Brain microvascular endothelial cell (primary cell): Measurements from ENCODE around the gene CRMP1.

Experiments used
- DNase-seq: peaks from one replicate; pipeline ENCODE4 v3.0.0-alpha.2; 2020
- H3K27ac ChIP-seq: fragments of 250-450 bp; sonication (Bioruptor Pico); 2 replicates; pipeline ENCODE4 v1.5.1; 2020; ENCODE audit warnings: mild to moderate bottlenecking, moderate library complexity
- H3K27me3 ChIP-seq: fragments of 250-450 bp; sonication (Bioruptor Pico); replicated peaks from 2 replicates; pipeline ENCODE4 v1.5.1; 2020; ENCODE audit warnings: mild to moderate bottlenecking
- H3K36me3 ChIP-seq: fragments of 250-450 bp; sonication (Bioruptor Pico); replicated peaks from 2 replicates; pipeline ENCODE4 v1.5.1; 2020; ENCODE audit warnings: mild to moderate bottlenecking
- H3K4me3 ChIP-seq: 2 replicates; pipeline ENCODE4 v1.5.1; 2011; ENCODE audit warnings: low read depth, mild to moderate bottlenecking, control low read depth, low read length, moderate library complexity
- in situ Hi-C: cut with HindIII; loops from 2 replicates; pipeline ENCODE4 v1.10.0; 2017; ENCODE audit warnings: low sequenced_read_pairs, low pct_ligation_motif_present
- TF ChIP-seq, protein P1 (sequence below): IDR thresholded peaks from 2 replicates; pipeline ENCODE4 v1.5.1; 2011; ENCODE audit warnings: low read depth, mild to moderate bottlenecking, moderate library complexity, low read length, control low read depth, inconsistent platforms; ENCODE audit errors: missing control alignments

The CRMP1 gene

DNA sequence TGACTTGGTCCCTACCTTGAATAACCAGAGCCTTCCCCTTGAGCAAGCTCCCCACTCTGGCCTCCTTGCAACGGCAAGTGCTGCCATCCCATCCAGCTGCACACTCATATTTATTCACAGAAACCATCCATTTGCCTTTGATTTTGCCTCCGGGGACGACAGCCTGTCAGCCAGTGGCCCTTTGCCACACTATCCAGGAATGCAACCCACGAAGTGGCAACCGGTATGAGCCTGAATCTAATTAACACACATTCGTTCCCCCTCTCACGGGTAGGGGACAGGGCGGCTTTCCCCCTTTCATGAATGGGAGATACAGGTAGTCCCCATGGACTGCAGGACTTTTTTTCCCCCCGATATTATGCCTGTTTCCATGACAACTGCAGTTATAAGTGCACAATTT lies 15.5 kb downstream of the CRMP1 start:
- Histone ChIP-seq H3K27me3 (peaks cover 2% of the 10 kb centered on the region), H3K27ac (no peak overlapping the region), H3K36me3 (no peaks in the 10 kb centered on the region), H3K4me3 (no peak overlapping the region)
- TF ChIP-seq, protein P1, sequence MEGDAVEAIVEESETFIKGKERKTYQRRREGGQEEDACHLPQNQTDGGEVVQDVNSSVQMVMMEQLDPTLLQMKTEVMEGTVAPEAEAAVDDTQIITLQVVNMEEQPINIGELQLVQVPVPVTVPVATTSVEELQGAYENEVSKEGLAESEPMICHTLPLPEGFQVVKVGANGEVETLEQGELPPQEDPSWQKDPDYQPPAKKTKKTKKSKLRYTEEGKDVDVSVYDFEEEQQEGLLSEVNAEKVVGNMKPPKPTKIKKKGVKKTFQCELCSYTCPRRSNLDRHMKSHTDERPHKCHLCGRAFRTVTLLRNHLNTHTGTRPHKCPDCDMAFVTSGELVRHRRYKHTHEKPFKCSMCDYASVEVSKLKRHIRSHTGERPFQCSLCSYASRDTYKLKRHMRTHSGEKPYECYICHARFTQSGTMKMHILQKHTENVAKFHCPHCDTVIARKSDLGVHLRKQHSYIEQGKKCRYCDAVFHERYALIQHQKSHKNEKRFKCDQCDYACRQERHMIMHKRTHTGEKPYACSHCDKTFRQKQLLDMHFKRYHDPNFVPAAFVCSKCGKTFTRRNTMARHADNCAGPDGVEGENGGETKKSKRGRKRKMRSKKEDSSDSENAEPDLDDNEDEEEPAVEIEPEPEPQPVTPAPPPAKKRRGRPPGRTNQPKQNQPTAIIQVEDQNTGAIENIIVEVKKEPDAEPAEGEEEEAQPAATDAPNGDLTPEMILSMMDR, result no peak
- in situ Hi-C loops, result no loop called here
- DNase-seq, result no peak

DNA sequence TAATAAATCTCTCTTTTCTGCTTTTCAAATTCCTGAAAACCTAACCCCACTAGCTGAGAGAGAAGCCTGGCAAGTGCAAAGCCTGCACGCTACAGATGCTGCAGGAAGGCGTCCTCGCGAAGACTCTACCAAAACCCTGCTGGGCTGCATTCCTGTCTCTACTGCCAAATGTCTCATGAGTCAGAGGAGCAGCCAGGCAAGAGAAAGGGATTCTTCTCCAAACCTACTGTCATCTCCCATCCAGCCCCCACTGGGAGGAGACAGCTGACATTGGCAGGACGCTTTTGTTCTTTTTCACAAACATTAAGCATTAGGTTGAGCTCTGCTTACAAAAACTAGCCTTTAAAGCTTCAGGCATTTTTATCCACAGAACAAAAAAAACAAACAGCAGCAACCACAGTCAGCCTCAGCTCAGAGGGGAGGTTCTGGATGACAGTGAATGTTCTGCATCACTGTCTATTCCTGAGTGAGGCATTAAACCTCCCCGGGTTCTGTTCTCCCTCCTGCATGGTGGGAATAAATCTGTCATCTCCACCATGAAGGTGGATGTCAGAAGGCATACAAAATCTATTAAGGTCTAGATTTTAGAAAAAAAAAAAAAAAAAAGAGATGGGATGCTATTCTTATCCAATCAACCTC lies 18.0 kb downstream of the CRMP1 start:
- no peak overlapping the region for H3K4me3 ChIP-seq
- no peak for DNase-seq
- TF ChIP-seq, protein P1, result no peak
- H3K27ac ChIP-seq, result no peak overlapping the region
- in situ Hi-C loops, result no loop called here
- no peaks in the 10 kb centered on the region for H3K36me3 ChIP-seq
- no peaks in the 10 kb centered on the region for H3K27me3 ChIP-seq

DNA sequence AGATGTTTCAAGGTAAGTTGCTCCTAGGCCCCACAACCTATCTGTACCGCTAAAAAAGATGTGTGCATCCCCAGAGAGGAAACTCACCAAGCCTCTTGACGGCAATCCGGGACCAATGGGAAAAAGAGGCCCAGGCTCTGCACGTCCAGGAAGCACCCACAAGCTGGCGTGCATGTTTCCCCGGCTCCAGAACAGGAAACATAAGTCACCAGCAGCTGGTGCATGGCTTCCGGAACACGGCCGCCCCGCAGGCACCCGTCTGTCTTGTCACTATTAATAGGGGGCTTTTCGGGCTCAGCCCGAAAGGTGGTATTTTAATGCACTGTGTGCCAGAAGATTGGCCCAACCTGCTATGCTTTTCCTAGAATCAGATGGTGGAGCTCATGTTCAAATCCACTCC lies 22.2 kb downstream of the CRMP1 start:
- in situ Hi-C loops, result no loop called here
- Histone ChIP-seq H3K27me3 (no peaks in the 10 kb centered on the region), H3K4me3 (no peak overlapping the region), H3K36me3 (no peaks in the 10 kb centered on the region), H3K27ac (no peak overlapping the region)
- TF ChIP-seq, protein P1, result no peak
- DNase-seq, result no peak

DNA sequence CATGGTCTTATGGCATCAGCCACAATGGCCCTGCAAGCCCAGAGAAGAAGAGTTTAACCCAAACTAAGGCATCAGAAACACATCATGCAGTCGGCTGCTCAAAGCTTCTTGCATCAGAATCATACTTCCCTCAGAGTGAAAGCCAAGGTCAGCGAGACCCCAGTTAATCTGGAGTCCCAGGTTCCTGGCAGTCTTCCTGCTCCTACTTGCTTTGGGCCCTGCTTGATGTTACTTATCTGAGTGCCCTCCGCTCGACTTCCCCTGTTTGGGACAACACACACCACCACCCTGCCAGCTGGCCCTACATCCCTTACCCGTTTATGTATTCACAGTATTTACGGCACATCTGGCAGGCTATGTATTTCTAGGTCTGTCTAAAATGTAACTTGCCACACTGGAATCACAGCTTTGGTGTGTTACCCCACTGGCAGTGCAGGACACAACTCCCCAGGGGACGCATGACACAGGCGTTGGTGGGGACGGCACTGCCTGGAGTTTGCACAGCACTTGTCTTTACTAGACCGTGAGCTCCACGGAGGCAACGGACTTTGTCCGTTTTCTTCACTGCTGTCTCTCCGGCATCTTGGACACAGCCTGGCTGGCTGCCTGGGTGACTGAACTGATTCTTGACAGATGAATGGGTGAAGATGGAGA lies 22.8 kb downstream of the CRMP1 start:
- no peak overlapping the region for H3K4me3 ChIP-seq
- in situ Hi-C loops, result no loop called here
- H3K36me3 ChIP-seq, result no peaks in the 10 kb centered on the region
- TF ChIP-seq, protein P1, result no peak
- H3K27ac ChIP-seq, result no peak overlapping the region
- no peak for DNase-seq
- H3K27me3 ChIP-seq, result no peaks in the 10 kb centered on the region

DNA sequence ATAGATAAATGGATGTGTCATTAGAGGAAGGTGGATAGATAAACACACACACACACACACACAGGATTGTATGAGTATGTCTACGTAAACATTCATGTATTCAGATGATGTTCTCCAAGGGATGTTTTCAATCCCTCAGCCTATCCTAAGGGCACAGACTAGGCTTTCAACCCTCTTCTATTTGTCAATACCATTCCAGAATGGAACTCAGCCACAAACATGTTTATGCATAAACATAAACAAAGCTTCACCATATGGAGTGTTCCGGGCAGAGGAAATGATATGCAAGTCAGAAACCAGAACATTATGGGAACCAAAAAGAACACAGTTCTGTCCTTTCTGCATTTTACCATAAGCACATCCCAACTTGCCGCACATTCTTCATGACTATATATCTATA lies 25.0 kb downstream of the CRMP1 start:
- TF ChIP-seq, protein P1, result no peak
- Histone ChIP-seq H3K27me3 (no peaks in the 10 kb centered on the region), H3K27ac (no peak overlapping the region), H3K36me3 (no peaks in the 10 kb centered on the region), H3K4me3 (no peak overlapping the region)
- DNase-seq, result no peak
- in situ Hi-C loops, result no loop called here
